WI38 (cell line): ENCODE measurements around the gene OARD1.

ENCODE experiments used
- H3K4me3 ChIP-seq: 2 replicates; pipeline ENCODE4 v1.5.1; 2011; ENCODE audit warnings: low read depth, mild to moderate bottlenecking, control low read depth, low read length
- TF ChIP-seq, protein P1 (sequence below): IDR thresholded peaks from 2 replicates; pipeline ENCODE4 v1.5.1; 2012; ENCODE audit warnings: low read depth, mild to moderate bottlenecking, control low read depth, low read length

Gene OARD1

GRCh38 chr6:41080621-41081020, 8.5 kb upstream of the OARD1 start:
- TF ChIP-seq, protein P1, sequence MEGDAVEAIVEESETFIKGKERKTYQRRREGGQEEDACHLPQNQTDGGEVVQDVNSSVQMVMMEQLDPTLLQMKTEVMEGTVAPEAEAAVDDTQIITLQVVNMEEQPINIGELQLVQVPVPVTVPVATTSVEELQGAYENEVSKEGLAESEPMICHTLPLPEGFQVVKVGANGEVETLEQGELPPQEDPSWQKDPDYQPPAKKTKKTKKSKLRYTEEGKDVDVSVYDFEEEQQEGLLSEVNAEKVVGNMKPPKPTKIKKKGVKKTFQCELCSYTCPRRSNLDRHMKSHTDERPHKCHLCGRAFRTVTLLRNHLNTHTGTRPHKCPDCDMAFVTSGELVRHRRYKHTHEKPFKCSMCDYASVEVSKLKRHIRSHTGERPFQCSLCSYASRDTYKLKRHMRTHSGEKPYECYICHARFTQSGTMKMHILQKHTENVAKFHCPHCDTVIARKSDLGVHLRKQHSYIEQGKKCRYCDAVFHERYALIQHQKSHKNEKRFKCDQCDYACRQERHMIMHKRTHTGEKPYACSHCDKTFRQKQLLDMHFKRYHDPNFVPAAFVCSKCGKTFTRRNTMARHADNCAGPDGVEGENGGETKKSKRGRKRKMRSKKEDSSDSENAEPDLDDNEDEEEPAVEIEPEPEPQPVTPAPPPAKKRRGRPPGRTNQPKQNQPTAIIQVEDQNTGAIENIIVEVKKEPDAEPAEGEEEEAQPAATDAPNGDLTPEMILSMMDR, result no peak
- no peak overlapping the region for H3K4me3 ChIP-seq

GRCh38 chr6:41079080-41079479, 6.9 kb upstream of the OARD1 start:
- TF ChIP-seq, protein P1, result no peak
- no peak overlapping the region for H3K4me3 ChIP-seq

DNA sequence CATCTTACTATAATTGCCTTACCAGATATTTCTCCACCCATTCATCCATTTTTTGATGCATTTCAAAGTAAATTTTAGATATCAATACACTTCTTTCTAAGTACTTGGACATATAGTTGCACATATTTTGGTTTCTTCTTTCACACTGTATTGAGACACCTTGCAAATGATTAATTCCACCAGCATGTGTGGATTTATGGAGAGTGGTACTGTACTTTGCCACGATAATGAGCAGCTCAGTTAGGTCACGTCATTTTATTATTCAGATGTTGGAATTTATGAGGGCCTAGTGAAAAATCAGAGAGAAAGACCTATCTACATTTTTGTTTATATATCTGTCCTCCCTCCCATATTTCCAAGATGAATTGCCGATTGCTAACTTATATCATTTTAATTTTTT, 5.9 kb upstream of the OARD1 start:
- H3K4me3 ChIP-seq, result no peak overlapping the region
- TF ChIP-seq, protein P1, result no peak

GRCh38 chr6:41077536-41077935, 5.4 kb upstream of the OARD1 start:
- no peak overlapping the region for H3K4me3 ChIP-seq
- TF ChIP-seq, protein P1, result no peak

GRCh38 chr6:41075651-41076626, 3.8 kb upstream of the OARD1 start:
- H3K4me3 ChIP-seq, result no peak overlapping the region
- TF ChIP-seq, protein P1, result no peak

DNA sequence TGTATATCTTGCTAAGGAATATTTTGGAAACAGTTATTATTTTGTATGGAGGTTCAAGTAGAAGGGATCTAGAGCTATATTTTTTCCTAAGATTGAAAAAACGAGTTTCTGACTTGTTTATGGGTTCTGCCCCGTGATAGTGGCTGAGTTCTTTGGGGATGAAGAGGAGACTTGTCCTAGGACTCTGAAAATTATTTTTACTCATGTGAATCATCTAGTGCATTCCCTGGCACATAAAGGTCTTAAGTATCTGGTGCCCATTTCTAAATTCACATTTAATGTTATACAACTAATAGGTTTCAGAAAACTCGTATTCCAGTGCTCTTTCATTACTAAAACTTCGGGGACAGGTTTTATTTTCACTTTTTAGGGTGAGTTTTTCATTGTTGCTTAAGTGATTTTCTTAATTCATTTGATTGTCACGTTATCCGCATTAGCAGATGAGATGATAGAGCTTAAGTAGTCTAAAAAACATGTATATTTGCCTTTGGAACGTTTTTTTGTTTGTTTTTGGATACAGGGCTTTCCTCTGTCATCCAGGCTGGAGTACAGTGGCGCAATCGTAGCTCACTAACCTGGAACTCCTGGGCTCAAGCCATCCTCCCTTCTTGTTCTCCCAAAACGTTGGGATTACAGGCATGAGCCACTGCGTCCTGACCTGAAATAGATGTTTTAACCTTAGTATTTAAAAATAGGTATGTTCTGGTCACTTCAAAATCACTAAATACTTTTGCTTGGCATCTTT, 2.7 kb upstream of the OARD1 start:
- peak overlapping the region; percentile 92 for H3K4me3 ChIP-seq
- TF ChIP-seq, protein P1, result no peak
